Lower leg skin (tissue), 4 donors: ENCODE measurements around the gene MAP3K19. TPM values are rescaled to one million over a fixed set of nuclear protein-coding genes. Genes with fewer than 3 reads are reported as not detected.
A peak's percentile ranks its signal among the peaks of the same experiment; 100 is the strongest.

Source experiments
- DNase-seq, 2 donors: peaks; one replicate each; pipeline ENCODE4 v3.0.0-alpha.2; 2019; ENCODE audit warnings: low spot score in 2 of 2
- H3K4me3 ChIP-seq: fragments of 200-600 bp; sonication (generic); 2 replicates; pipeline ENCODE4 v1.5.1; 2017; ENCODE audit warnings: mild to moderate bottlenecking, low read depth; ENCODE audit not compliant: poor library complexity, severe bottlenecking
- POLR2A ChIP-seq, 2 donors: fragments of 450-650 bp; IDR thresholded peaks; one replicate each; pipeline ENCODE4 v1.6.1; 2016 to 2017; ENCODE audit warnings: antibody characterized with exemption in 2 of 2, mild to moderate bottlenecking in 1 of 2, moderate library complexity in 1 of 2
- WGBS, 2 donors: methylation state at CpG; one replicate each; pipeline ENCODE4 v1.1.5; 2018; 5-methylcytosine and 5-hydroxymethylcytosine counted together
- intact Hi-C: fragments of 100-400 bp; cut with DNase I; formaldehyde crosslinking; loops from one replicate; pipeline ENCODE4 v1.15.0; 2023; ENCODE audit warnings: low total_unique reads
- total RNA-seq, 4 donors: library from RNA; depleted of rRNA; stranded (reverse); fragments of >200 nt; gene quantifications; one replicate each; pipeline ENCODE4 v1.1.0, GENCODE V29; 2016
- TF ChIP-seq, protein P1 (sequence below), 3 donors: fragments of 450-650 bp; IDR thresholded peaks; one replicate each; pipeline ENCODE4 v1.5.1; 2016; ENCODE audit warnings: antibody characterized with exemption in 3 of 3, mild to moderate bottlenecking in 3 of 3, moderate library complexity in 2 of 3

The MAP3K19 gene
- total RNA-seq, 4 donors from 2014 or later, result not detected

DNA sequence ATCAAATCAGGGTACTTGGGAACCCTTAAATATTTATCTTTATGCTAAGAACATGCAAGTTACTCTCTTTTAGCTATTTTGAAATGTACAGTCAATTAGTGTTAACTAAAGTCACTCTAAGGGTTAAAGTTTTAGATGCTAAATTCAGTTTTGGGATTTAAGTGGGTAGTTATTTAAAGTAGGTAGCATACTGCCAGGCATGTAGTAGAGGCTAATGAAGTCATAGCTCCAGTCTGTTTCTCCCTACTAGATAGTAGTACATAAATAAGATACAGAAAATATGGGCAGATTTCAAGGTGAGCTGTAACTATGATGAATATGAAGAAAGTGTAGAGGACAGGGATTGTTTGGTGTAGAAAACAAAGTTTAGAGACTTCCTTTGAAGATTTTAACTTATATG is 12.3 kb upstream of the MAP3K19 start:
- intact Hi-C loops, result loop anchor here (5.0 kb wide), 1 partner anchor 532 kb away; no protein-coding TSS in a partner anchor
- TF ChIP-seq, protein P1, sequence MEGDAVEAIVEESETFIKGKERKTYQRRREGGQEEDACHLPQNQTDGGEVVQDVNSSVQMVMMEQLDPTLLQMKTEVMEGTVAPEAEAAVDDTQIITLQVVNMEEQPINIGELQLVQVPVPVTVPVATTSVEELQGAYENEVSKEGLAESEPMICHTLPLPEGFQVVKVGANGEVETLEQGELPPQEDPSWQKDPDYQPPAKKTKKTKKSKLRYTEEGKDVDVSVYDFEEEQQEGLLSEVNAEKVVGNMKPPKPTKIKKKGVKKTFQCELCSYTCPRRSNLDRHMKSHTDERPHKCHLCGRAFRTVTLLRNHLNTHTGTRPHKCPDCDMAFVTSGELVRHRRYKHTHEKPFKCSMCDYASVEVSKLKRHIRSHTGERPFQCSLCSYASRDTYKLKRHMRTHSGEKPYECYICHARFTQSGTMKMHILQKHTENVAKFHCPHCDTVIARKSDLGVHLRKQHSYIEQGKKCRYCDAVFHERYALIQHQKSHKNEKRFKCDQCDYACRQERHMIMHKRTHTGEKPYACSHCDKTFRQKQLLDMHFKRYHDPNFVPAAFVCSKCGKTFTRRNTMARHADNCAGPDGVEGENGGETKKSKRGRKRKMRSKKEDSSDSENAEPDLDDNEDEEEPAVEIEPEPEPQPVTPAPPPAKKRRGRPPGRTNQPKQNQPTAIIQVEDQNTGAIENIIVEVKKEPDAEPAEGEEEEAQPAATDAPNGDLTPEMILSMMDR (IDR thresholded peaks at IDR 0.05), result no peak
- no peak for TF ChIP-seq POLR2A (IDR thresholded peaks at IDR 0.05)
- no peak overlapping the region for H3K4me3 ChIP-seq
- no peak for DNase-seq

DNA sequence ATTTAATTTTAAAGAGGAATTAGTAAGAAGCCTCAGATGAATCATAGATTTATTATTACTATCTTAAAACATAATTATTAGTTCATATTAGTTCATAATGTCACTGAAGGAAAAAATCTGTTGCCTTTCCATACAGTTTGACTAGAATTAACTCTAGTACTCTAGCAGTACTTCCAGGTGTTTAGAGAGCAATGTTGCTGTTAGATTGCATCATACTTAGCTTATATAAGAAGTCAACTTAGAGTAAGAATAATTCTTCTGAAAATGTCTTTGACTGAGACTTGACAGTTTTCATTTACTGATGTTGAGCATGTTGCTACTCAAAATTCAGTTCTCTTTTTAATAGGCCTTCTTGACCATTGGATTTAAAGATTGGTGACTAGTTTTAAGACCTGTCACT is 9.5 kb upstream of the MAP3K19 start:
- TF ChIP-seq, protein P1 (IDR thresholded peaks at IDR 0.05), result no peak
- no peak for TF ChIP-seq POLR2A (IDR thresholded peaks at IDR 0.05)
- H3K4me3 ChIP-seq, result no peak overlapping the region
- DNase-seq, result no peak
- intact Hi-C loops, result loop anchor here (5.0 kb wide), 1 partner anchor 529 kb away; no protein-coding TSS in a partner anchor

GRCh38 chr2:135055182-135055786 is 8.0 kb upstream of the MAP3K19 start:
- no peak for DNase-seq
- WGBS, 2 donors, result 41 to 62% methylated on average over 2 of the region's 2 CpGs
- no peak for TF ChIP-seq POLR2A (IDR thresholded peaks at IDR 0.05)
- TF ChIP-seq, protein P1 (IDR thresholded peaks at IDR 0.05), result no peak
- intact Hi-C loops, result loop anchor here (5.0 kb wide), 1 partner anchor 528 kb away; no protein-coding TSS in a partner anchor
- no peak overlapping the region for H3K4me3 ChIP-seq

DNA sequence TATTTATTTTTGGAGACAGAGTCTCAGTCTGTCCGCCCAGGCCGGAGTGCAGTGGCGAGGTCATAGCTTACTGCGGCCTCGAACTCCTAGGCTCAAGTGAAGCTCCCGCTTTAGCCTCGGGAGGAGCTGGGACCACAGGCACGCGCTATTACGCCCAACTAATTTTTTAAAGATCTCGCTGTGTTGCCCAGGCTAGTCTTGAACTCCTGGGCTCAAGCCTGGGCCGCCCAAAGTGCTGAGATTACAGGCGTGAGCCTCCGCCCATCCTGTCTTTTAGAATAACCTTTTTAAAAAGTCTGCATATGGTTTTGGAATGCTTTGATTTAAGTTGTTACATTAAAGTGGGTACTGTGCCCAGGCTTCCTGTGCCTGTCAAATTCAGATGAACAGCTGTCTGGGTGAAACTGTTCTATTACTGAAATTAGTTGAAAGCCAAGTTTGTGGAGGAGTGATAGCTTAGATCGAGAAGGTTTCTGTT is 5.8 kb upstream of the MAP3K19 start:
- H3K4me3 ChIP-seq, result peak overlapping the region; percentile 82
- intact Hi-C loops, result no loop called here
- DNase-seq, result no peak
- WGBS, 2 donors, result 3 to 7% methylated on average over 15 of the region's 15 CpGs
- TF ChIP-seq, protein P1 (IDR thresholded peaks at IDR 0.05), result no peak
- no peak for TF ChIP-seq POLR2A (IDR thresholded peaks at IDR 0.05)

DNA sequence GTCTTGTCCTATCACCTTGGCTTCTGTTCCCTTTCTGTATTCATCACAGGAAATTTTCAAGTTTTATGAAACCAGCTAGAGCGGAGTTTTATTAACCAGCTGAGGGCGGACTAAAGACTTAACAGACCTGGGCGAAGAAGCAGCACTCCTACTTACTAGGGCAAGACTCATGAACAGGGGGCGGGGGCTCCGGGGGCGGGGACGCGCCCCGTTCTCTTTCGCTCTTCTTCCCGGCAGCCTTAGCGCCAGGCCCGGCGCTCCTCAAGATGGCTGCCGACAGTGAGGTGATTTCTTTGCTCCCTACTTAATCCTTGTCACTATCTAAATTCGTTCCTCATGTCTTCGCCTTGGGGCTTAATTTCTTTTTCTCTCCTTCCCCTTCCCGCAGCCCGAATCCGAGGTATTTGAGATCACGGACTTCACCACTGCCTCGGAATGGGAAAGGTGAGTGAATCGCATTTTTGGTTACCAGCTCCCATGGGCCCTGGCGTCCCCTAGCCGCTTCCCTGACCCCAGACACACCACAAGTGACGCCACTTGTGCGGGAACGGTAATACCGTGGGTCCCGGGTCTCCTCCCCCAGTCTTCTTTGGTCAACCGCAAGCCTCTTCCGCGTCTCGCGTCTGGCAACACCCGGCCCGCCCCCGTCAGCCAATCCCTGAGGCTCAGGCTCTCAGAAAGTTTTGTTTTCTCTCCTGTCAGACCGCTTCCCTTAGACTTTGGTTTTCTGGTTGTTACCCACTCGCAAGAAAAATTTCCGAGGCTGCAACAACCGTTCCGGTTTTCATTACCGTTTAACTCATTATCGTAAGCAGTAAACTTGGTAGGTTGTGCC is 5.0 kb upstream of the MAP3K19 start, which contains the start of gene RAB3GAP1:
Gene RAB3GAP1, plus strand, starts transcription at position 251 of the 835 bp plus-strand sequence. Its CDS starts 16 bp downstream, at position 267.
- WGBS, 2 donors, result 0% methylated on average over 45 of the region's 45 CpGs
- no peak for TF ChIP-seq POLR2A (IDR thresholded peaks at IDR 0.05)
- intact Hi-C loops, result no loop called here
- peak; percentile 72 to 94 for DNase-seq
- peak within 1 kb of the TSS; percentile 82 for H3K4me3 ChIP-seq

DNA sequence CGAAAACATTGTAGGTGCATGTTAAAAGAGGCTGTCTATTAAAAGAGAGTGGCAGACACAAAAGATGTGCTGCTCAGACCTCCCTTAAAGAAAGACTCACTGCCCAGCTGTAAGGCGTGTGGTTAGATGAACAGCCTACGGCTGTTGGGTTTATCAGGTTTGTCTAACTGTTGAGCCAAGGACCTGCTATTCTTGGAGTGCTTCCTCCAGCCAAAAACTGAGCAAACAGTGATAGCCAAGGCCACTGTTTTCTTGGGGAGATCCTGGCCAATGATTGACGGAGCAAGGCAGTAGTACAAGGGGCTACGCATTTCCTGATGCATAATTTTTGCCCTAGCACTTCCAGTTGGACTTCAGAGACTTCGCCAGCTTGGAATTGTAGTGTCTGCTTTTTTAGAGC is 3.4 kb upstream of the MAP3K19 start:
- H3K4me3 ChIP-seq, result no peak overlapping the region
- TF ChIP-seq, protein P1 (IDR thresholded peaks at IDR 0.05), result no peak
- no peak for TF ChIP-seq POLR2A (IDR thresholded peaks at IDR 0.05)
- intact Hi-C loops, result no loop called here
- DNase-seq, result no peak
- 72 to 84% methylated on average over 6 of the region's 6 CpGs for WGBS, 2 donors
